Coronary artery (tissue), 2 donors: ENCODE results near the gene RPL10.
A peak's percentile ranks its signal among the peaks of the same experiment; 100 is the strongest.
"Not testable (repeated sequence)": the region's sequence is repeated elsewhere in the genome, so short reads cannot be mapped to it uniquely, and the experiment has no call there.

ENCODE experiments used
- DNase-seq: peaks from one replicate; pipeline ENCODE4 v3.0.0-alpha.2; 2017; ENCODE audit warnings: low spot score
- H3K27ac ChIP-seq, 2 donors: fragments of 200-600 bp; sonication (generic); one replicate each; pipeline ENCODE4 v1.5.1; 2016 to 2019
- H3K4me3 ChIP-seq: fragments of 200-600 bp; sonication (generic); 2 replicates; pipeline ENCODE4 v1.5.1; 2016; ENCODE audit warnings: mild to moderate bottlenecking, moderate library complexity
- TF ChIP-seq, protein P1 (sequence below): fragments of 200-600 bp; sonication (generic); IDR thresholded peaks from one replicate; pipeline ENCODE4 v1.5.1; 2019; ENCODE audit warnings: antibody characterized with exemption

Gene RPL10

DNA sequence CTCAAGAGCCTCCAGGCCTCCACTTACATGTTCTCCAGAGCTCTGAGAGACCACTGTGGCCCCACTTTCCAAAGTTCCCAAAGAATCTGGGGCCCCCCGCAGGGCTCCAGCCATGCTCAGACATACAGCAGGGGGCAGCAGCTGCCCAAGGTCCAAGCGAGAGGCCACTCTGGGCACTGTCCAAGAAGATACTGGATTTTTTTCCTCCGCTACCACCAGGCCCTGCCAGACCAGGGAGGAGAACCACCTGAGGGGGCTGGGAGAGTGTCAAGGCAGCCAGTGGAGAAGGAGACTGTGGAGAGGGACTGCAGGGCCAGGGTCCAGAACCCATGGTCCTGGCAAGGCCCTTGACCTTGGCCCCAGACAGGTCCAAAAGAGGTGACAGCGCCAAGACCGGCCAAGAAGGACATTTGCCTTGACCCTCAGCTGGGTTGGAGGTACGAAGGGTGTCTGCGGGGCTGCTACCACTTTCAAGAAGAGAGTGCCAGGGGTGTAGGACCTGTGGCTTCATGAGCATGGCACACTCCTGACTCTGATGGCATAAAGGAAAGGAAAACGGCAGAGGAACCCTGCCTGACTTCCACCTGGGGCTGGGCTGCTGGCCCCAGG is 13.8 kb upstream of the RPL10 start:
- TF ChIP-seq, protein P1, sequence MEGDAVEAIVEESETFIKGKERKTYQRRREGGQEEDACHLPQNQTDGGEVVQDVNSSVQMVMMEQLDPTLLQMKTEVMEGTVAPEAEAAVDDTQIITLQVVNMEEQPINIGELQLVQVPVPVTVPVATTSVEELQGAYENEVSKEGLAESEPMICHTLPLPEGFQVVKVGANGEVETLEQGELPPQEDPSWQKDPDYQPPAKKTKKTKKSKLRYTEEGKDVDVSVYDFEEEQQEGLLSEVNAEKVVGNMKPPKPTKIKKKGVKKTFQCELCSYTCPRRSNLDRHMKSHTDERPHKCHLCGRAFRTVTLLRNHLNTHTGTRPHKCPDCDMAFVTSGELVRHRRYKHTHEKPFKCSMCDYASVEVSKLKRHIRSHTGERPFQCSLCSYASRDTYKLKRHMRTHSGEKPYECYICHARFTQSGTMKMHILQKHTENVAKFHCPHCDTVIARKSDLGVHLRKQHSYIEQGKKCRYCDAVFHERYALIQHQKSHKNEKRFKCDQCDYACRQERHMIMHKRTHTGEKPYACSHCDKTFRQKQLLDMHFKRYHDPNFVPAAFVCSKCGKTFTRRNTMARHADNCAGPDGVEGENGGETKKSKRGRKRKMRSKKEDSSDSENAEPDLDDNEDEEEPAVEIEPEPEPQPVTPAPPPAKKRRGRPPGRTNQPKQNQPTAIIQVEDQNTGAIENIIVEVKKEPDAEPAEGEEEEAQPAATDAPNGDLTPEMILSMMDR: no peak
- peak overlapping the region in 1 of 2 donors; percentile 22 for H3K27ac ChIP-seq
- H3K4me3 ChIP-seq: no peak overlapping the region
- DNase-seq: no peak

DNA sequence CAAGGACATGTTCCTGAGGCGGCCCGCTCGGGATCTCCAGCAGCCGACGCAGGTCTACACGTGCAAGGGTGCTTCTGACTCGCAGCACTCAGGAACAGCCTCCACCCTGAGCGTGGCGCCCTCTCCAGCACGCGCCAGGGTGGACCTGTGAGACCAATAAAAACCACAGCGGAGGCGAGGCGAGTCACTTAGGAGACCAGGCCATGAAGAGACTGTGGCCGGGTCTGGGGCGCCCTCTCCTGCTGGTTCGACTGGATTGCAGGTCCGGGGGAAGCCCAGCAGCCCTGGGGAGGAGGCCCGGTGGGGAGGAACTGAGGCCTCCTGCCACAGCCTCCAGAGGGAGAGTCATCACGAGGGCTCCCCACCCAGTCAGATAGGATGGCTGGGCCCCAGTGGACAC is 10.1 kb upstream of the RPL10 start:
- H3K27ac ChIP-seq, DNase-seq, H3K4me3 ChIP-seq: not testable (repeated sequence)

DNA sequence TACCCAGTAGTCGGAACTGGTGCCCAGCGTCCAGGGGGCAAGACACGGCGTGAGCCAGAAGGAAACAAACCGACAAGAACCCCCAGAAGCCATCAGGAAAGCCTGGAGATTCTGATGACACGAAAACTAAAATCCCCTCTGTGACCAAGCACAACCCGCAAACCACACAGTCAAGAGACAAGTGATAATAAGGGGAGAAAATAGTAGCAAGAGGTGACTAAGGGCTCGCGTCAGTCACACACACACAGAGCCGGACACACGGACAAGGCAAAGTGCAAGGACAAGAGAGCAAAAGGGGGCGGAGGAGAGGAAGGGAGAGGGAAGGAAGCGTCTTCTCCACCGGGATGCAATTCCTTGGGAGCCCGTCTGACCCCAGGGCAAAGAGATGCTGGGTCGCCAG is 9.5 kb upstream of the RPL10 start:
- H3K4me3 ChIP-seq, H3K27ac ChIP-seq, DNase-seq: not testable (repeated sequence)

DNA sequence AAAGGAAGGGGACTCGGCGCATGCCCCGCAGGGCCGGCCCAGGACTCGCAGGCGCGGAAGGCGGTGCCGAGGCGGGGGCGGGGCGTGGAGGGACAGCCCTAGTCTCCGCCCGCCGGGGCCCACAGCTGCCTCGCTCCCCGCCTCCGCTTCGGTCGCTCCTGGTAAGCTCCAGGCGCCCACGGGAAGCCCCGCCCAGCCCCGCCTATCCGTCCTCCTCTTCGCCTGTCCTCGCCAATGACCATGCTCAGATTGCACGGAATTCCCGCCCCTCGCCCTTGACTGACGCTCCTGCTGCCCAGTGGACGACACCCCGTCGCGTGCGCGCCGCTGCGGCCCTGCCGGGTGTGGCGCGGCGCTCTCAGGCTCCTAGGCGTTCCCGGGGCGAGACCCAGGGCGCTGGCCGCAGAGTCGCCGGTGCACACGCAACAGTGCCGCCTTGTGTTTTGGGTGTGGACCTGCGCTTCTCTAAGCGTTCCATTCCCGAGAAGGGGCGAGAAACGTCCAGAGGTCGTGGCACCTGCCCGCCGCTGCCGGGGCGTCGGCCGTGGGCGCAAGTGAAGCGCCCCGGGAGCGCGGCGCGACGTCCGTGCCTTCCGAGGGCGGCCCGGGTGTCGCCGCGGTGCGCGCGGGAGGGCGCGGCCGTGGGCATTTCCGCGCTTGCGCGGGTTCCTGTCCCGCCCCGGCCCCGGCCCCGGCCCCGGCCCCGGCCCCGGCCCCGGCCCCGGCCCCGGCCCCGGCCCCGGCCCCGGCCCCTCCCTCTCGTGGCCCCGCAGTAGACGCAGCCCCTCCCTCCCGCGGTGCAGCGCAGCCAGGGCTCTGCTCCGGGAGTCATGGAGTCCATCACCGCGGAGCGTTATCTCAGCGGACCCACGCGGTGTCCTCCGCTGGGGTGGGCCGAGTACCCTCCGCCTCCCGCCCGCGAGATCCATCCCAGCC is 8.1 kb upstream of the RPL10 start:
- not testable (repeated sequence) for DNase-seq
- Histone ChIP-seq H3K27ac (peak overlapping the region in 1 of 2 donors; percentile 87), H3K4me3 (peak overlapping the region; percentile 63)

DNA sequence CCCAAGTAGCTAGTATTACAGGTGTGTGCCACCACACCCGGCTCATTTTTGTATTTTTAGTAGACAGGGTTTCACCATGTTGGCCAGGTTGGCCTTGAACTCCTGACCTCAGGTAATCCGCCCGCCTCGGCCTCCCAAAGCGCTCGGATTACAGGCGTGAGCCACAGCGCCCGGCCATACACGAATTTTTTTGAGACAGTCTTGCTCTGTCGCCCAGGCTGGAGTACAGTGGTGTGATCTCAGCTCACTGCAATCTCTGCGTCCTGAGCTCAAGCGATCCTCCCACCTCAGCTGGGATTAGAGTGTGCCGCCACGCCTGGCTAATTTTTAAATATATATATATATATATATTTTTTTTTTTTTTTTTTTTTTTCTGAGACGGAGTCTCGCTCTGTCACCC is 1.8 kb upstream of the RPL10 start:
- H3K4me3 ChIP-seq, DNase-seq: not testable (repeated sequence)
- H3K27ac ChIP-seq: peak overlapping the region in 1 of 2 donors; percentile 99

DNA sequence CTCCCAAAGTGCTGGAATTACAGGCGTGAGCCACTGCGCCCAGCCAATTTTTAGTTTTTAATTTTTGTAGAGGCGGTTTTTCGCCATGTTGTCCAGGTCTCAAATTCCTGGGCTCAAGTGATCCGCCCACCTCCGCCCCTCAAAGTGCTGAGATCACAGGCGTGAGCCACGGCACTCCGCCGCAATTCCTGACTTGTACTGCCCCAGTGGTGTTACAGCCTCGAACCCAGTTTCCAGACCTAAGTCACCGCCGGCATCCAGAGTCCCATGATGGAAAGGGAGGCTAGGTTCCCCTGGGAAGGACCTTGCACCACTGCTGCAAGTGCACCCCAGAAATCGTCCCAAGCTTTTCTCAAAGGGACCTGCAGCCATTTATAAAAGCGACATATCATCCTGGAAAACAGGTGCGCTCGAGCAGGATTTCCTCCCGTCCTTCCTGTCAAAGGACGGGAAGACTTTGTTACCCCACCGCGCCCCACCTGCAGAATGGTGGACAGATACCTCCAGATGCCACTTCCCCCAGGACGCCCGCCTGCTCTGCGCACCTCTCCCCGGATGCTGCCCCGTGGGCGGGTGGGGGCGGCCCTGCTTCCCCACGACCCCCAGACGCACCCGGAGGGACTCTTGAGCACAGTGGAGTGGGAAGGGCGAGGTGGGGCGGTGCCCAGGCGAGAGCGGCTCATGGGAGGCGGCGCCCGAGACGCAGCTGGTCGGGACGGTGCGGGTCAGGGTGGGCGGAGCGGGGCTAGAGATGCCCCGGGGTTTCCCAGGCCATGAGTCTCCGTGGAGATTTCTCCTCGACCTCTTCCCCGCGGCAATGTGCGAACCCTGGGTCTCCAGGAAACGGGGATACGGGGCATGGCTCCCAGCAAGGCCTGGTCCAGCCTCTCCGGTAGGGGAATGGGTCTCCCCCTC is 947 bp upstream of the RPL10 start:
- TF ChIP-seq, protein P1: no peak
- peak overlapping the region; percentile 84 for H3K4me3 ChIP-seq
- peak overlapping the region; percentile 96 to 99 for H3K27ac ChIP-seq
- DNase-seq: no peak

DNA sequence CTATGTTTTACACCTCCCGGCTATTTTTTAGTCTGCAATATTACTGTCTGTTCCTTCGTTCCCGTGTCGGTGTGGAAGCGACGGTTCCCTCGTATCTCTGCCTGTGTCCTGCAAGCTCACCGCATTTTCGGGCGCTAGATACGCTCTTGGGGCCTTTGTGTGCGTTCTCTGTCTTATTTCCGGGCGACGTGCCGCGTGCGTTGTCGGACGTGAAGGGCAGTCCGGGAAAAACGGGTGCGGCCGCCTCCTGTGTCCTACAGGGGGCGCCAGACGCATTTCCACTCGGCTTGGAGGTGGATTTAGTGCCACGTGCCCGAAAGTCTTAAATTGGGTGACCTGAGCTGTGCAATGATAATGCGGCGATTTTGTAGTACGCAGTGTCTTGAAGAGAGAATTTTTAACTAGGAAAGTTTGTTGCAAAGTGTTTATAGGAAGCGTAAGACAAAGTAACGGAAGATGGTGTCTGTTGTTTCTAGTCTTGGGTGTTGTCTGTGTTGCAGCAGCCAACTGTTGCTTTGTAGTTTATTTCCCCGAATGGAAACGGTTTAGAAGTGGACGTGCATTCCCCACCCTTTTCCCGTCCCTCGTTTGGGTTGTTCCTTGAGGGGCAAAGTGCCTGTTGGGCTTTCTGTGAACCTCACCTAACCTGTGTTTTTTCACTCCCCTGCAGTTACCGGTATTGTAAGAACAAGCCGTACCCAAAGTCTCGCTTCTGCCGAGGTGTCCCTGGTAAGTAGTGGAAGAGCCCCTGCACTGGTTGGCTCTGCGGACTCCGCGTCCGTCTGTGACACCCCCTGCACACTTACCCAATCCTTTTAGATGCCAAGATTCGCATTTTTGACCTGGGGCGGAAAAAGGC is 720 bp downstream of the RPL10 start:
- TF ChIP-seq, protein P1: peak; percentile 57
- Histone ChIP-seq H3K4me3 (peak overlapping the region; percentile 84), H3K27ac (peak overlapping the region; percentile 96 to 99)
- DNase-seq: peak; percentile 86

DNA sequence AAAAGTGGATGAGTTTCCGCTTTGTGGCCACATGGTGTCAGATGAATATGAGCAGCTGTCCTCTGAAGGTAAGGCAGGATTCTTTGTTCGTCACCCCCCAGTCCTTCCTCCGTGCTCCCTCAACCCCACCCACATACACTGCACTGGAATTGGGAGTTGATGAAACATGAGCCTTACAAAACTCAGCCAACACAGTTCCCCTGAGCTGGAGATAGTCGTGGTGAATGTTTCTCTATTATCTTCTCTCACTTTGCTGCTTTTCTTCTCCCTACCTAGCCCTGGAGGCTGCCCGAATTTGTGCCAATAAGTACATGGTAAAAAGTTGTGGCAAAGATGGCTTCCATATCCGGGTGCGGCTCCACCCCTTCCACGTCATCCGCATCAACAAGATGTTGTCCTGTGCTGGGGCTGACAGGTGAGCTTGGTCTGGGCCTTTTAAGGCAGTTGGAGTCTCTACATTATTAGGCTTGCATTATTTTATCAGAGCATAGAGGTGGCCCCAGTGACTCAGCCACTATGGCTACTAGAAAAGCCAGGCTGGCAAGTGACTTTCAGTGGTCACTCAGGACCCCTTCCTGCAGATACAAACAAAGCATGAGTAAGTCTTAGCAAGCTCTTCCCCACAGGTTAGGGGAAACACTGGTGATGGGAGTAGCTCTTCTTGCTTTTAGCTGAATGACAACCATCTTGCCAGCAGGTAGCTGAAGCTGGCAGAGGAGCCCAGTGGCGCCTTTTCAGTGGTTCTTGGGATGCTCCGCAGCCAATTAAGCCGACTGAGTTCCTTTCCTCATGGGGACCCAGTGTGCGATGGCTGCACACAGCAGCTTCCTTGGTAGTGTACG is 1.6 kb downstream of the RPL10 start:
- no peak for DNase-seq
- peak overlapping the region; percentile 84 for H3K4me3 ChIP-seq
- peak overlapping the region in 1 of 2 donors; percentile 99 for H3K27ac ChIP-seq
- TF ChIP-seq, protein P1: no peak

DNA sequence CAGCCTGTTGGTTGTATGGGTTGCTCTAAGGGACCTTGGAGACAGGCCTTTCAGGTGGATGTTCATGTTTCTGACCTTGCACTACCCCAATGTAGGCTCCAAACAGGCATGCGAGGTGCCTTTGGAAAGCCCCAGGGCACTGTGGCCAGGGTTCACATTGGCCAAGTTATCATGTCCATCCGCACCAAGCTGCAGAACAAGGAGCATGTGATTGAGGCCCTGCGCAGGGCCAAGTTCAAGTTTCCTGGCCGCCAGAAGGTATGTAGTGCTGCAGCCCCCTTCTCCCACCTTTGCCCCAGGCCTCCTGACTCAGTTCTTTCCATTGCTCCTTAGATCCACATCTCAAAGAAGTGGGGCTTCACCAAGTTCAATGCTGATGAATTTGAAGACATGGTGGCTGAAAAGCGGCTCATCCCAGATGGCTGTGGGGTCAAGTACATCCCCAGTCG is 2.2 kb downstream of the RPL10 start:
- H3K4me3 ChIP-seq: peak overlapping the region; percentile 84
- H3K27ac ChIP-seq, DNase-seq: not testable (repeated sequence)
